Measurements from ENCODE around the gene SLC66A1.

The SLC66A1 gene

GRCh38 chr1:19305880-19306279 is 6.2 kb upstream of the SLC66A1 start:
- no peak for DNase-seq (ENCODE audit: low read depth)

- no peak for DNase-seq (ENCODE audit: low read depth)
Observed at GRCh38 chr1:19306941-19307340, 5.2 kb upstream of the SLC66A1 start.

- DNase-seq (ENCODE audit: low read depth), result no peak
Observed at GRCh38 chr1:19307794-19308508, 4.2 kb upstream of the SLC66A1 start.

- no peak for DNase-seq (ENCODE audit: low read depth)
Observed at GRCh38 chr1:19308509-19308907, 3.6 kb upstream of the SLC66A1 start.

- no peak for DNase-seq (ENCODE audit: low read depth)
Observed at GRCh38 chr1:19309123-19309813, 2.9 kb upstream of the SLC66A1 start.

GRCh38 chr1:19310061-19310460 is 2.1 kb upstream of the SLC66A1 start:
- no peak for DNase-seq (ENCODE audit: low read depth)

GRCh38 chr1:19310720-19311502 is 1.2 kb upstream of the SLC66A1 start:
- DNase-seq (ENCODE audit: low read depth), result no peak

GRCh38 chr1:19311503-19311930 is 609 bp upstream of the SLC66A1 start:
- DNase-seq (ENCODE audit: low read depth), result no peak

- DNase-seq (ENCODE audit: low read depth), result no peak
Observed at GRCh38 chr1:19312782-19313635, 883 bp downstream of the SLC66A1 start.

- no peak for DNase-seq (ENCODE audit: low read depth)
Observed at GRCh38 chr1:19313636-19313959, 1.5 kb downstream of the SLC66A1 start.

- DNase-seq (ENCODE audit: low read depth), result no peak
Observed at GRCh38 chr1:19313961-19314882, 2.1 kb downstream of the SLC66A1 start.

- DNase-seq (ENCODE audit: low read depth), result no peak
Observed at GRCh38 chr1:19315378-19316198, 3.5 kb downstream of the SLC66A1 start.

- no peak for DNase-seq (ENCODE audit: low read depth)
Observed at GRCh38 chr1:19317126-19317910, 5.2 kb downstream of the SLC66A1 start.

- DNase-seq (ENCODE audit: low read depth), result no peak
Observed at GRCh38 chr1:19319196-19319595, 7.1 kb downstream of the SLC66A1 start.

GRCh38 chr1:19321071-19321470 is 8.9 kb downstream of the SLC66A1 start:
- DNase-seq (ENCODE audit: low read depth), result no peak

GRCh38 chr1:19322481-19322880 is 10.4 kb downstream of the SLC66A1 start:
- no peak for DNase-seq (ENCODE audit: low read depth)

GRCh38 chr1:19323987-19324664 is 12.0 kb downstream of the SLC66A1 start:
- no peak for DNase-seq (ENCODE audit: low read depth)

GRCh38 chr1:19324665-19324990 is 12.5 kb downstream of the SLC66A1 start:
- no peak for DNase-seq (ENCODE audit: low read depth)
